ENCODE measurements around the gene PIK3R5. TPM values are rescaled to one million over a fixed set of nuclear protein-coding genes. Genes with fewer than 3 reads are reported as not detected.
"Not testable (repeated sequence)": the region's sequence is repeated elsewhere in the genome, so short reads cannot be mapped to it uniquely, and the experiment has no call there.

PIK3R5 gene
- total and polyA plus RNA-seq, 12 donors: 0.66 to 10.1 (median 2.2) TPM

GRCh38 chr17:8985054-8985701, 19.7 kb upstream of the PIK3R5 start:
- intact Hi-C loops (cut with DNase I): no loop called here
- H3K4me1 ChIP-seq: peaks cover 0 to 15% (median 0%) of the 10 kb centered on the region in 9 donors

GRCh38 chr17:8984225-8984624, 18.7 kb upstream of the PIK3R5 start:
- 92 to 93% methylated on average over 5 of the region's 5 CpGs for WGBS, 2 donors
- intact Hi-C loops (cut with DNase I); H3K27me3 ChIP-seq: not testable (repeated sequence)

More at GRCh38 chr17:8985054-8985701, 19.7 kb upstream of the PIK3R5 start:
- H3K4me3 ChIP-seq: no peak overlapping the region
- ATAC-seq (no peak), DNase-seq (no peak)
- no peak for TF ChIP-seq CTCF (IDR thresholded peaks at IDR 0.05)
- peaks cover 0 to 13% (median 3%) of the 10 kb centered on the region in 11 donors for H3K9me3 ChIP-seq
- no peak overlapping the region for H3K27ac ChIP-seq
- 87% methylated on average over 4 of the region's 4 CpGs for WGBS, 2 donors
- H3K27me3 ChIP-seq: peaks cover 0 to 2% (median 0%) of the 10 kb centered on the region in 7 donors
- no peaks in the 10 kb centered on the region for H3K36me3 ChIP-seq

GRCh38 chr17:8981443-8981842, 15.9 kb upstream of the PIK3R5 start:
- WGBS, 2 donors: 91% methylated on average over 2 of the region's 2 CpGs
- no peak for ATAC-seq
- Histone ChIP-seq H3K27ac (no peak overlapping the region), H3K9me3 (peaks cover 0 to 13% (median 3%) of the 10 kb centered on the region in 11 donors), H3K36me3 (no peaks in the 10 kb centered on the region), H3K27me3 (no peaks in the 10 kb centered on the region), H3K4me3 (no peak overlapping the region), H3K4me1 (peaks cover 0 to 15% (median 0%) of the 10 kb centered on the region in 9 donors)
- DNase-seq: no peak
- intact Hi-C loops (cut with DNase I): no loop called here
- no peak for TF ChIP-seq CTCF (IDR thresholded peaks at IDR 0.05)

More at GRCh38 chr17:8984225-8984624, 18.7 kb upstream of the PIK3R5 start:
- DNase-seq, H3K36me3 ChIP-seq, H3K27ac ChIP-seq, H3K4me3 ChIP-seq, ATAC-seq: not testable (repeated sequence)
- Histone ChIP-seq H3K4me1 (peaks cover 0 to 15% (median 0%) of the 10 kb centered on the region in 9 donors), H3K9me3 (peaks cover 0 to 13% (median 3%) of the 10 kb centered on the region in 11 donors)

GRCh38 chr17:8979715-8980114, 14.2 kb upstream of the PIK3R5 start:
- H3K4me1 ChIP-seq: peaks cover 0 to under 1% (median 0%) of the 10 kb centered on the region in 9 donors
- peaks cover 0 to 2% (median 0%) of the 10 kb centered on the region in 11 donors for H3K9me3 ChIP-seq
- no peak for DNase-seq
- H3K36me3 ChIP-seq: no peaks in the 10 kb centered on the region
- no peak overlapping the region for H3K4me3 ChIP-seq
- no peak for TF ChIP-seq CTCF (IDR thresholded peaks at IDR 0.05)
- H3K27me3 ChIP-seq: peaks cover 0 to 4% (median 0%) of the 10 kb centered on the region in 7 donors
- intact Hi-C loops (cut with DNase I): no loop called here
- H3K27ac ChIP-seq: no peak overlapping the region
- no peak for ATAC-seq

- 92 to 97% methylated on average over 1 of the region's 1 CpG for WGBS, 2 donors
- Histone ChIP-seq H3K4me1 (no peaks in the 10 kb centered on the region), H3K27ac (no peak overlapping the region), H3K36me3 (no peaks in the 10 kb centered on the region), H3K27me3 (peaks cover 0 to 4% (median 0%) of the 10 kb centered on the region in 7 donors), H3K9me3 (peaks cover 0 to 7% (median 0%) of the 10 kb centered on the region in 11 donors), H3K4me3 (no peak overlapping the region)
- no peak for TF ChIP-seq CTCF (IDR thresholded peaks at IDR 0.05)
- no peak for ATAC-seq
- no peak for DNase-seq
- intact Hi-C loops (cut with DNase I): no loop called here
Observed at GRCh38 chr17:8976638-8977037, 11.1 kb upstream of the PIK3R5 start.
